NB4 (cell line): ENCODE measurements around the gene AXIN1.

ENCODE experiments used
- CTCF ChIP-seq: IDR thresholded peaks from one replicate; pipeline ENCODE4 v1.5.1; 2012; ENCODE audit warnings: low read depth, low read length
- MAX ChIP-seq: IDR thresholded peaks from 2 replicates; pipeline ENCODE4 v1.6.1; 2011; ENCODE audit warnings: low read depth, low read length
- MYC ChIP-seq: IDR thresholded peaks from 2 replicates; pipeline ENCODE4 v1.6.1; 2011; ENCODE audit warnings: low read depth, low read length
- POLR2A ChIP-seq: IDR thresholded peaks from 2 replicates; pipeline ENCODE4 v1.6.1; 2011; ENCODE audit warnings: mild to moderate bottlenecking; ENCODE audit not compliant: insufficient read length; ENCODE audit errors: extremely low read depth

- TF ChIP-seq CTCF (no peak), POLR2A (no peak), MAX (no peak), MYC (no peak)
Observed at GRCh38 chr16:354971-355461, 2.5 kb upstream of the AXIN1 start.
